ENCODE data around the gene HMGA1.

GRCh38 chr6:34272013-34272926, 35.6 kb downstream of the HMGA1 start:
- TF ChIP-seq POLR2A (IDR thresholded peaks at IDR 0.05): no peak
- TF ChIP-seq CTCF (IDR thresholded peaks at IDR 0.05): peak in 1 of 6 experiments; percentile 18
- no peak for TF ChIP-seq POLR2AphosphoS5 (IDR thresholded peaks at IDR 0.05)

All from upper lobe of left lung (tissue), 4 donors.